Measurements from ENCODE around the gene MAD2L1.
"Not testable (repeated sequence)": the region's sequence is repeated elsewhere in the genome, so short reads cannot be mapped to it uniquely, and the experiment has no call there.

Gene MAD2L1

GRCh38 chr4:120066517-120067340 lies at the start of gene MAD2L1:
TSS of gene MAD2L1 (minus strand) at chr4:120066848. CDS start at chr4:120066734, 114 bp downstream.
- no peak for TF ChIP-seq CTCF (IDR thresholded peaks at IDR 0.05; ENCODE audit: control extremely low read depth, extremely low read depth, low read depth, missing control alignments)
- peak; percentile 97 for DNase-seq (ENCODE audit: extremely low spot score)
- POLR2A ChIA-PET: interaction anchor here (0.6 kb wide), 1 partner anchor 1363 kb away, joined by 3 read pairs; no protein-coding TSS in a partner anchor
- CTCF ChIA-PET: no interaction called here

- no peak for DNase-seq (ENCODE audit: extremely low spot score)
- ChIA-PET CTCF (no interaction called here), POLR2A (no interaction called here)
- no peak for TF ChIP-seq CTCF (IDR thresholded peaks at IDR 0.05; ENCODE audit: control extremely low read depth, extremely low read depth, low read depth, missing control alignments)
Observed at GRCh38 chr4:120111745-120112144, 45.1 kb upstream of the MAD2L1 start.

GRCh38 chr4:120109406-120109805 lies 42.8 kb upstream of the MAD2L1 start:
- no peak for TF ChIP-seq CTCF (IDR thresholded peaks at IDR 0.05; ENCODE audit: control extremely low read depth, extremely low read depth, low read depth, missing control alignments)
- CTCF ChIA-PET: no interaction called here
- DNase-seq (ENCODE audit: extremely low spot score): no peak

GRCh38 chr4:120105472-120105871 lies 38.8 kb upstream of the MAD2L1 start:
- TF ChIP-seq CTCF (IDR thresholded peaks at IDR 0.05; ENCODE audit: control extremely low read depth, extremely low read depth, low read depth, missing control alignments): no peak
- ChIA-PET CTCF (no interaction called here), POLR2A (no interaction called here)
- peak; percentile 7 for DNase-seq (ENCODE audit: extremely low spot score)

More at GRCh38 chr4:120109406-120109805, 42.8 kb upstream of the MAD2L1 start:
- POLR2A ChIA-PET: no interaction called here

GRCh38 chr4:120096508-120097297 lies 30.1 kb upstream of the MAD2L1 start:
- POLR2A ChIA-PET: no interaction called here
- no peak for TF ChIP-seq CTCF (IDR thresholded peaks at IDR 0.05; ENCODE audit: control extremely low read depth, extremely low read depth, low read depth, missing control alignments)
- CTCF ChIA-PET: interaction anchor here (0.7 kb wide), 1 partner anchor 10 kb away, joined by 3 read pairs; no protein-coding TSS in a partner anchor
- no peak for DNase-seq (ENCODE audit: extremely low spot score)

- ChIA-PET CTCF (no interaction called here), POLR2A (no interaction called here)
- no peak for TF ChIP-seq CTCF (IDR thresholded peaks at IDR 0.05; ENCODE audit: control extremely low read depth, extremely low read depth, low read depth, missing control alignments)
- DNase-seq (ENCODE audit: extremely low spot score): no peak
Observed at GRCh38 chr4:120088507-120088906, 21.9 kb upstream of the MAD2L1 start.

- POLR2A ChIA-PET; DNase-seq (ENCODE audit: extremely low spot score): not testable (repeated sequence)
- CTCF ChIA-PET: interaction anchor here (1.0 kb wide), 1 partner anchor 19 kb away, joined by 3 read pairs; no protein-coding TSS in a partner anchor
Observed at GRCh38 chr4:120088066-120088465, 21.4 kb upstream of the MAD2L1 start.

Measured in GM10248 (cell line).